ENCODE measurements around the gene MLXIPL. TPM values are rescaled to one million over a fixed set of nuclear protein-coding genes. Genes with fewer than 3 reads are reported as not detected.

Gene MLXIPL
- total and polyA plus RNA-seq, 2 of the 8 experiments (the other 6 are each of a cell fraction or from before 2014, with no cell fraction given) = 9.4 to 10.6 TPM

DNA sequence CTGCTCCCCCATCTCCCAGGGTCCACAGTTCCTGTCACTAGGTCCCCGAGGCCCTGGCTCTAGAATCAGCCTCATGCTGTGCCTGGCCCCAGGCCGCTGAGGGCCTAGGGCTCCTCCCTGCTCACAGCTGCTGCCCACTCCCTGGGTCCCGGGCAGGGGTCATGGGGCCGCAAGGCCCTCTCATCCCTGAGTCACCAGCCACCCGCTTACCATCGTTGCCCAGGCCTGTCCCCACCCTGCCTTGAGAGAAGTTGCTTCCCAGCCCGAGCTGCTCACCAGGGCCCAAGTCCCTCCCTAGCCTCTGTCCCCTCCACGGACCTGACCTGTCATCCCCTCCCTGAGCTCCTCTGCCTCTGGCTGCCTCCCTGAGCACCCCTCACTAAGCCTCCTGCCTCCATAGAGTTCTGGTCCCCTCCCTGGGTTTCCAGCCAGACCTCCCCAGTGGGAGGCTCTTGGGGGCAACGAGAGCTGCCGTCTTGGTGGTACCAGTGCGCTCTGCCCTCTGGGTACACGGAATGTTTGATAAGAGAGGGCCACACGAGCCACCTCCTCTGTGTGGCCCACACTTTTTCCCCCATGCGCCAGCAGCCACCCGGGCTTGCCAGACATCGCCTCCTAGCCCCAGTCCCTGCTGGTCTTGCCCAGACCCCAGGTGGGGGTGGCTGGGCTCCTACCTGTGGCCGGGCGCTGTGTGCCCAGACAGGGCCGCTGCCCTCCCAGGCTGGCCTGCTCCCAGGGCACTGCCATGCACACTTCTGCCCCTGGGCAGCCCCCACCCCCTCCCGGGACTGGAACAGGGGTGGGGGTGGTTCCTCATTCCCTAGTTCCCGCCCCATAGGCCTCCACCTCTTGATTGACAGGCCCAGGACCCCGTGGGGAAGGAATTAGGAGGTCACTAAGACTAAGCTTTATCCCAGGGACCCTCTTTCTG is 21.3 kb downstream of the MLXIPL start:
- Histone ChIP-seq H2BK15ac (ENCODE audit: low read length) (no peak overlapping the region), H3K27me3 (replicated peaks in 1 of 4; ENCODE audit: control insufficient read depth in 3 of 4, extremely low read depth in 1 of 4, insufficient read depth in 3 of 4, low read length in 3 of 4) (no peaks in the 10 kb centered on the region), H2BK20ac (ENCODE audit: low read length) (no peak overlapping the region), H3K9ac (replicated peaks in 1 of 4; ENCODE audit: extremely low read depth in 1 of 4, low read depth in 3 of 4, low read length in 3 of 4) (no peak overlapping the region), H3K79me1 (ENCODE audit: low read depth, low read length) (no peaks in the 10 kb centered on the region), H4K91ac (replicated peaks; ENCODE audit: insufficient read length, low read length) (peak overlapping the region; percentile 15), H3K9me3 (ENCODE audit: insufficient read depth in 2 of 2, low read depth in 1 of 2, low read length in 1 of 2) (no peaks in the 10 kb centered on the region), H3K4me1 (replicated peaks in 1 of 4; ENCODE audit: control insufficient read depth in 3 of 4, insufficient read depth in 4 of 4, low read length in 3 of 4) (peaks cover 0 to 7% (median 4%) of the 10 kb centered on the region in 4 experiments; a peak in 6 of 7 replicates), H3K4me2 (ENCODE audit: insufficient read depth in 1 of 2, low read depth in 2 of 2, low read length in 2 of 2) (no peak overlapping the region), H3K79me2 (ENCODE audit: control insufficient read depth in 1 of 2, insufficient read depth in 2 of 2, low read length in 2 of 2) (no peaks in the 10 kb centered on the region), H3K36me3 (ENCODE audit: control insufficient read depth in 2 of 4, insufficient read depth in 4 of 4, low read length in 3 of 4) (no peaks in the 10 kb centered on the region; a peak in 1 of 8 replicates), H4K20me1 (replicated peaks in 1 of 2; ENCODE audit: control insufficient read depth in 1 of 2, insufficient read depth in 2 of 2, low read length in 2 of 2) (peaks cover 0 to 6% of the 10 kb centered on the region in 2 experiments), H2AK5ac (ENCODE audit: low read depth, low read length) (no peak overlapping the region), H2BK120ac (replicated peaks; ENCODE audit: low read depth, low read length) (no peak overlapping the region), H3K27ac (ENCODE audit: low read depth, low read length) (no peak overlapping the region), H4K5ac (ENCODE audit: insufficient read length, low read depth, low read length) (no peak overlapping the region), H3K4ac (replicated peaks; ENCODE audit: insufficient read length, low read depth, low read length) (no peak overlapping the region), H2AFZ (ENCODE audit: low read length) (no peak overlapping the region), H3K18ac (ENCODE audit: extremely low read depth, low read length) (no peak overlapping the region; the same call in 1 of the 2 replicates), H3K14ac (ENCODE audit: insufficient read length) (no peak overlapping the region), H2BK5ac (ENCODE audit: low read depth, low read length) (no peak overlapping the region; the same call in 1 of the 2 replicates), H4K8ac (ENCODE audit: extremely low read depth, insufficient read depth, low read length) (peak overlapping the region; percentile 2), H3K4me3 (ENCODE audit: extremely low read depth in 1 of 4, insufficient read depth in 2 of 4, low read depth in 3 of 4, low read length in 4 of 4) (no peak overlapping the region), H2BK12ac (ENCODE audit: low read depth, low read length) (peak overlapping the region; percentile 27; the same call in 1 of the 2 replicates), H3K23ac (ENCODE audit: insufficient read length) (no peak overlapping the region), H3K56ac (replicated peaks; ENCODE audit: insufficient read length, low read depth, low read length) (no peak overlapping the region), H3K23me2 (ENCODE audit: low read depth, low read length) (peaks cover 3% of the 10 kb centered on the region; the same call in 1 of the 2 replicates)
- ChIA-PET CTCF (ENCODE audit: partially characterized antibody) (interaction anchor here (1.1 to 17.4 kb wide), 11 partner anchors 9 to 201 kb away, joined by 3 to 136 read pairs (median 57); partner anchors contain the start of genes ABHD11 and VPS37D), POLR2A (ENCODE audit: partially characterized antibody) (interaction anchor here (0.7 to 1.5 kb wide), 5 partner anchors 8 to 136 kb away, joined by 3 to 5 read pairs (median 3); partner anchors contain the start of gene ABHD11)
- FAIRE-seq = no peak
- peak; percentile 67 for TF ChIP-seq SP1 (IDR thresholded peaks at IDR 0.05; ENCODE audit: low read depth, low read length)
- no peak for TF ChIP-seq JUN (IDR thresholded peaks at IDR 0.05; ENCODE audit: low read depth, low read length)
- TF ChIP-seq SIX5 (IDR thresholded peaks at IDR 0.05; ENCODE audit: low read depth, low read length) = no peak
- TF ChIP-seq SP2 (IDR thresholded peaks at IDR 0.05; ENCODE audit: low read length) = peak; percentile 10; the same call in 1 of the 2 replicates
- DNase-seq (ENCODE audit: low read depth in 1 of 2, low spot score in 2 of 2) = no peak
- WGBS, 2 experiments (ENCODE audit: extremely low coverage in 1 of 2, insufficient coverage in 1 of 2, insufficient read length in 1 of 2, insufficient replicate concordance in 2 of 2, low coverage in 1 of 2, low lambda C conversion rate in 2 of 2, missing lambda C conversion rate in 1 of 2) = 86% methylated on average over 20 of the region's 22 CpGs; no CpG with 5 or more reads in 1 of the 2 experiments
